ENCODE measurements around the gene ACAA1. TPM values are rescaled to one million over a fixed set of nuclear protein-coding genes. Genes with fewer than 3 reads are reported as not detected.

The ACAA1 gene
- total RNA-seq, 1 experiment from 2014 or later = 76.4 TPM

DNA sequence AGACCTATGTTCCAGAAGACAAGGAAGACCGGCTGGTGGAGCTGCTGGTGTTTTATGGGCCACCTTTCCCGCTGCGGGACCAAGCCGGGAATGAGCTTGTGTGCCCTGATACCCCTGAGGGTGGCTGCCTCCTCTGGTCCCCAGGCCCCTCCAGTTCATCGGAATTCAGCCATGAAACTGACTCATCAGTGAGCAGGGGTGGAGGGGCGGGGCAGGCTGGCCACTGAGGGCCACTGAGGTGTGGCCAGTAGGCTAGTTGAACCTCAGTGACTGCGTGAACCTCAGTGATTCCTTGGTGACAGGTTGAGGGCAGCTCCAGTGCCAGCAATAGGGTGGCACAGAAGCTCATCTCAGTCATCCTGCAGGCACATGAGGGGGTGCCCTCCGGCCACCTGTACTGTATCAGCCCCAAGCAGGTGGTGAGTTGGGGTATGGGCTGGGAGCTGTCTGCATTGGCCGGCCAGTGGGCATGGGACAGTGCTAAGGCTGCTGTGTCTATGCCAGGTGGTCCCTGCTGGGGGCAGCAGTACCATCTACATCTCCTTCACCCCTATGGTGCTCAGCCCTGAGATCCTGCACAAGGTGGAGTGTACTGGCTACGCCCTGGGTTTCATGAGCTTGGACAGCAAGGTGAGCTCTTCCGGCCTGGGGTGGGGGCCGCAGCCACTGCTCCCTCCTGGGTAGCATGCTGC, 20.3 kb downstream of the ACAA1 start:
- no peak overlapping the region for H3K27ac ChIP-seq (ENCODE audit: low read length)
- H3K36me3 ChIP-seq (ENCODE audit: low read depth, low read length) = peaks cover 14% of the 10 kb centered on the region
- no peaks in the 10 kb centered on the region for H3K79me2 ChIP-seq (ENCODE audit: low read length)
- TF ChIP-seq EZH2phosphoT487 (IDR thresholded peaks at IDR 0.05; ENCODE audit: borderline replicate concordance, low read length) (no peak), EZH2 (IDR thresholded peaks at IDR 0.05; ENCODE audit: low read length, unreplicated experiment) (no peak)
- TF ChIP-seq, protein P1, sequence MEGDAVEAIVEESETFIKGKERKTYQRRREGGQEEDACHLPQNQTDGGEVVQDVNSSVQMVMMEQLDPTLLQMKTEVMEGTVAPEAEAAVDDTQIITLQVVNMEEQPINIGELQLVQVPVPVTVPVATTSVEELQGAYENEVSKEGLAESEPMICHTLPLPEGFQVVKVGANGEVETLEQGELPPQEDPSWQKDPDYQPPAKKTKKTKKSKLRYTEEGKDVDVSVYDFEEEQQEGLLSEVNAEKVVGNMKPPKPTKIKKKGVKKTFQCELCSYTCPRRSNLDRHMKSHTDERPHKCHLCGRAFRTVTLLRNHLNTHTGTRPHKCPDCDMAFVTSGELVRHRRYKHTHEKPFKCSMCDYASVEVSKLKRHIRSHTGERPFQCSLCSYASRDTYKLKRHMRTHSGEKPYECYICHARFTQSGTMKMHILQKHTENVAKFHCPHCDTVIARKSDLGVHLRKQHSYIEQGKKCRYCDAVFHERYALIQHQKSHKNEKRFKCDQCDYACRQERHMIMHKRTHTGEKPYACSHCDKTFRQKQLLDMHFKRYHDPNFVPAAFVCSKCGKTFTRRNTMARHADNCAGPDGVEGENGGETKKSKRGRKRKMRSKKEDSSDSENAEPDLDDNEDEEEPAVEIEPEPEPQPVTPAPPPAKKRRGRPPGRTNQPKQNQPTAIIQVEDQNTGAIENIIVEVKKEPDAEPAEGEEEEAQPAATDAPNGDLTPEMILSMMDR (conservative IDR thresholded peaks at IDR 0.05; ENCODE audit: low read depth, low read length) = no peak
- H3K27me3 ChIP-seq (ENCODE audit: low read length) = no peaks in the 10 kb centered on the region
- H3F3A ChIP-seq (ENCODE audit: low read length, unreplicated experiment) = no peaks in the 10 kb centered on the region
- no TSS peak for BruUV-seq (replicated peaks)
- intact Hi-C loops (cut with micrococcal nuclease) = loop anchor here (1.0 to 5.0 kb wide), 2 partner anchors 112 to 231 kb away; partner anchors contain the start of gene XYLB
- no peak overlapping the region for H3K9ac ChIP-seq (ENCODE audit: low read length)
- H3K9me3 ChIP-seq (ENCODE audit: low read length) = no peaks in the 10 kb centered on the region
- H4K20me1 ChIP-seq (ENCODE audit: low read length) = no peaks in the 10 kb centered on the region
- no peak overlapping the region for H3K4me2 ChIP-seq (ENCODE audit: low read length)
- peaks cover 6% of the 10 kb centered on the region; the same call in 1 of the 2 replicates for H3K4me1 ChIP-seq (ENCODE audit: insufficient read depth, low read length)
- ChIA-PET CTCF (interaction anchor here (0.8 to 1.3 kb wide), 2 partner anchors 131 to 142 kb away, joined by 3 to 7 read pairs; no protein-coding TSS in a partner anchor), POLR2A (ENCODE audit: unreplicated experiment) (interaction anchor here (0.7 kb wide), 1 partner anchor 9 kb away, joined by 3 read pairs; no protein-coding TSS in a partner anchor)
- H3K9me2 ChIP-seq (replicated peaks; ENCODE audit: low read length) = no peaks in the 10 kb centered on the region
- H2AFZ ChIP-seq (ENCODE audit: low read length) = no peak overlapping the region
- H3K4me3 ChIP-seq (ENCODE audit: low read length) = no peak overlapping the region
- ATAC-seq (peak; percentile 7), DNase-seq (peak; percentile 28)

DNA sequence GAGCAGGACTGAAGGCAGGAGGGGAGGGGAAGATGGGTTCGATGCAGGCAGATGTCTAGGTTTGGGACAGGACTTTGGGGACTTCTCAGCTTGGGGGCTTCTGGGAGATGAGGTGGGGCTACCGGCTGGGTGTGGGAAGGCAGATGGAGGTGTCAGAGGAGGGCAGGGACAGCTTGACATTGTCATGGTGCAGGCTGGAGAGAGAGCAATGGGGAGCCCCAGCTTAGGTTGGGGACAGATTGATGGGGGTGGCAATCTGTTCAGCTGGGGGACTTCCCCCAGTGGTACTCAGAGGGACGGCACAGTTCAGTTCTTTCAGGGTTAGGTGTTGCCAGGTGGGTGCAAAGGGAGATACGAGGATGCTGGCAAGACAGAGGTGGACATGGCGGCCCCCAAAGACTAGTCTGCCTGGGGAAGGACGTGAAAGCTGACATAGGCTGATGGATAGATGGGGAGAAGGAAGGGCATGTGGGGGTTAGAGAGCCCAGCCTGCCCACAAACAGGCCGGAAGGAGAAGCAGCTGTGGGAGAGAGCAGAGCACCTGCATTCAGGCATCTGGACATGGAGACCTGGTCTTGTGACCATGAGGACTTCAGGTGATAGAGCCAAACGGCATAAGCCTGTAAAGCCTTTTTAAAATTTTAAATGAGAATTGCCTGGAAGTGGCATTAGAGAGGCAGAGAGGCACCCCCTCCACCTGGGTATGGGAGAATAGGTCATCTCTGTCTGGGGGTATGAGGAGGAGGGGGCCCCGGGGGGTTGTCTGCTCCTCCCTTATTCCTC, 21.1 kb downstream of the ACAA1 start:
- H3K27me3 ChIP-seq (ENCODE audit: low read length) = no peaks in the 10 kb centered on the region
- no peaks in the 10 kb centered on the region for H3F3A ChIP-seq (ENCODE audit: low read length, unreplicated experiment)
- H3K27ac ChIP-seq (ENCODE audit: low read length) = no peak overlapping the region
- no peak overlapping the region for H3K9ac ChIP-seq (ENCODE audit: low read length)
- intact Hi-C loops (cut with micrococcal nuclease) = loop anchor here (5.0 kb wide), 1 partner anchor 231 kb away; the partner anchor contains the start of gene XYLB
- H3K9me3 ChIP-seq (ENCODE audit: low read length) = no peaks in the 10 kb centered on the region
- DNase-seq = no peak
- no TSS peak for BruUV-seq (replicated peaks)
- no peak for ATAC-seq
- H3K4me2 ChIP-seq (ENCODE audit: low read length) = no peak overlapping the region
- peaks cover 6% of the 10 kb centered on the region; the same call in 1 of the 2 replicates for H3K36me3 ChIP-seq (ENCODE audit: low read depth, low read length)
- no peak overlapping the region for H2AFZ ChIP-seq (ENCODE audit: low read length)
- CTCF ChIA-PET = no interaction called here
- POLR2A ChIA-PET (ENCODE audit: unreplicated experiment) = interaction anchor here (0.7 kb wide), 1 partner anchor 8 kb away, joined by 3 read pairs; no protein-coding TSS in a partner anchor
- H3K4me1 ChIP-seq (ENCODE audit: insufficient read depth, low read length) = peaks cover 6% of the 10 kb centered on the region; the same call in 1 of the 2 replicates
- H4K20me1 ChIP-seq (ENCODE audit: low read length) = no peaks in the 10 kb centered on the region
- no peaks in the 10 kb centered on the region for H3K79me2 ChIP-seq (ENCODE audit: low read length)
- no peaks in the 10 kb centered on the region for H3K9me2 ChIP-seq (replicated peaks; ENCODE audit: low read length)
- no peak overlapping the region for H3K4me3 ChIP-seq (ENCODE audit: low read length)
- TF ChIP-seq, protein P1 (conservative IDR thresholded peaks at IDR 0.05; ENCODE audit: low read depth, low read length) = no peak
- TF ChIP-seq EZH2phosphoT487 (IDR thresholded peaks at IDR 0.05; ENCODE audit: borderline replicate concordance, low read length) = no peak
- TF ChIP-seq EZH2 (IDR thresholded peaks at IDR 0.05; ENCODE audit: low read length, unreplicated experiment) = no peak

Measured in PC-3 (cell line).